Ovary (tissue), 3 donors: ENCODE measurements around the gene ADAMTS10.

ENCODE experiments used
- POLR2A ChIP-seq: fragments of 450-650 bp; IDR thresholded peaks from one replicate; pipeline ENCODE4 v1.6.1; 2017; ENCODE audit warnings: antibody characterized with exemption, mild to moderate bottlenecking, moderate library complexity
- TF ChIP-seq, protein P1 (sequence below), 3 donors: fragments of 450-650 bp in 2 of 3; fragments of 200-600 bp in 1 of 3; IDR thresholded peaks; one replicate each; pipeline versions ENCODE4 v1.5.1 to v1.8.0; 2016 to 2022; ENCODE audit warnings: antibody characterized with exemption in 3 of 3, mild to moderate bottlenecking in 1 of 3
- donor health status: DM: no; HTN: no; CAD: no.

DNA sequence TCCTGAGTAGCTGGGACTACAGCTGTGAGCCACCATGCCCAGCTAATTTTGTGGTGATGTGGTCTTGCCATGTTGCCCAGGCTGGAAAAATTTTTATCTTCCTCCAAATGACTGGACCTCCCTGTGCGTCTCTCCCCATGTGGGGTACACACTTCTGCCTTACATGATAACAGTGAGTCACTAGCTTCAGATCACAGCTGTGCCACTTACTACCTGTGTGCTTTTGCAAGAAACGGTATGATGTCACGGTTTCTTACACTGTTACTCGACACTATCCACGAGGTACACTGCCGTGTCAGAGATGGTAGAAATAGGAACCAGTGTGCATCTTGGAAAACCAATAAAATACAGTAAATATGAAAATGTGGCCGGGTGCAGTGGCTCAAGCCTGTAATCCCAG is 79.0 kb downstream of the ADAMTS10 start:
- TF ChIP-seq, protein P1, sequence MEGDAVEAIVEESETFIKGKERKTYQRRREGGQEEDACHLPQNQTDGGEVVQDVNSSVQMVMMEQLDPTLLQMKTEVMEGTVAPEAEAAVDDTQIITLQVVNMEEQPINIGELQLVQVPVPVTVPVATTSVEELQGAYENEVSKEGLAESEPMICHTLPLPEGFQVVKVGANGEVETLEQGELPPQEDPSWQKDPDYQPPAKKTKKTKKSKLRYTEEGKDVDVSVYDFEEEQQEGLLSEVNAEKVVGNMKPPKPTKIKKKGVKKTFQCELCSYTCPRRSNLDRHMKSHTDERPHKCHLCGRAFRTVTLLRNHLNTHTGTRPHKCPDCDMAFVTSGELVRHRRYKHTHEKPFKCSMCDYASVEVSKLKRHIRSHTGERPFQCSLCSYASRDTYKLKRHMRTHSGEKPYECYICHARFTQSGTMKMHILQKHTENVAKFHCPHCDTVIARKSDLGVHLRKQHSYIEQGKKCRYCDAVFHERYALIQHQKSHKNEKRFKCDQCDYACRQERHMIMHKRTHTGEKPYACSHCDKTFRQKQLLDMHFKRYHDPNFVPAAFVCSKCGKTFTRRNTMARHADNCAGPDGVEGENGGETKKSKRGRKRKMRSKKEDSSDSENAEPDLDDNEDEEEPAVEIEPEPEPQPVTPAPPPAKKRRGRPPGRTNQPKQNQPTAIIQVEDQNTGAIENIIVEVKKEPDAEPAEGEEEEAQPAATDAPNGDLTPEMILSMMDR (IDR thresholded peaks at IDR 0.05): no peak
- no peak for TF ChIP-seq POLR2A
